ENCODE measurements around the gene BRD1.

DNA sequence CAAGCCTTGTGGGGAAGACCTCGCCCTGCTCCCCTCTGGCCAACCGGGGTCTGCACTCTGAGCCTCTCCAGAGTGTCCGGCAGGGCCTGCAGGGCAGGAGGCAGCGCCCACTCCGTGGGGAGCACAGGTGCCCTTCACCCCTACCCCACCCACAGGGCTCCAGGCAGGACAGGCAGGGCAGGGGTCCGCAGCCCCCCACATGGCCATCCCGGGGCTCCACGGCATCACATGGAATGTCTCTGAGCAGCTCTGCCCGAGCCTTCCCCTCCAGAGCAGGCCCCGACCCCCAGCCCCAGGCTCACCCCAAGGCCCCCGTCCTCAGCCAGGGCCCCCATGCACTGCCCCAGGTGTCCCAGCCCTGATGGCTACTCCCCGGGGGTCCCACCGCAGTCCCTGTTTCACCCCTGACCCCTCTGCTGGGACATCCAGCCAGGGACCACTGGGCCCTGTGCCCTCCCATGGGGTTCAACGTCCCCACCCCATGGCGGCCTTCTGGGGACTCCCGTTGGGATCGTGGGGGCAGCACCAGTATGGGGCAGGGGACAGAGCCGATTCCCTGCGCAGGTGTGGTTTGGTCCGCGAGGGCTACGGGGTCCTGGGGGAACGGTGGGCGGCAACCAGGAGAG is 77.7 kb downstream of the BRD1 start:
- TF ChIP-seq CREB1 (IDR thresholded peaks at IDR 0.05; ENCODE audit: low read depth) = no peak
- no peak for TF ChIP-seq TAF1 (IDR thresholded peaks at IDR 0.05; ENCODE audit: low read depth)
- TF ChIP-seq, protein P1, sequence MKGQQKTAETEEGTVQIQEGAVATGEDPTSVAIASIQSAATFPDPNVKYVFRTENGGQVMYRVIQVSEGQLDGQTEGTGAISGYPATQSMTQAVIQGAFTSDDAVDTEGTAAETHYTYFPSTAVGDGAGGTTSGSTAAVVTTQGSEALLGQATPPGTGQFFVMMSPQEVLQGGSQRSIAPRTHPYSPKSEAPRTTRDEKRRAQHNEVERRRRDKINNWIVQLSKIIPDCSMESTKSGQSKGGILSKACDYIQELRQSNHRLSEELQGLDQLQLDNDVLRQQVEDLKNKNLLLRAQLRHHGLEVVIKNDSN (IDR thresholded peaks at IDR 0.05) = no peak
- no peak for TF ChIP-seq EP300 (IDR thresholded peaks at IDR 0.05; ENCODE audit: borderline replicate concordance)
